Neural progenitor cell (in vitro differentiated cells): ENCODE data around the gene MRPS14. TPM values are rescaled to one million over a fixed set of nuclear protein-coding genes. Genes with fewer than 3 reads are reported as not detected.

Experiments used
- DNase-seq: peaks from one replicate; pipeline ENCODE4 v3.0.0-alpha.2; 2016; ENCODE audit warnings: low spot score
- H2AFZ ChIP-seq: fragments of 200-600 bp; sonication (generic); replicated peaks from 2 replicates; pipeline ENCODE4 v1.6.1; 2016; ENCODE audit warnings: antibody characterized with exemption
- H3F3A ChIP-seq: fragments of 200-600 bp; sonication (generic); 2 replicates; pipeline ENCODE4 v1.6.1; 2016; ENCODE audit warnings: antibody characterized with exemption, low read depth
- H3K27ac ChIP-seq: fragments of 200-600 bp; sonication (generic); 2 replicates; pipeline ENCODE4 v1.5.1; 2016; ENCODE audit warnings: mild to moderate bottlenecking
- H3K27me3 ChIP-seq: fragments of 200-600 bp; sonication (generic); 2 replicates; pipeline ENCODE4 v1.6.1; 2016; ENCODE audit warnings: mild to moderate bottlenecking, moderate library complexity
- H3K36me3 ChIP-seq: fragments of 200-600 bp; sonication (generic); 2 replicates; pipeline ENCODE4 v1.5.1; 2016
- H3K4me1 ChIP-seq: fragments of 200-600 bp; sonication (generic); 2 replicates; pipeline ENCODE4 v1.6.1; 2016; ENCODE audit warnings: mixed run types
- H3K4me2 ChIP-seq: fragments of 200-600 bp; sonication (generic); 2 replicates; pipeline ENCODE4 v1.6.1; 2016
- H3K4me3 ChIP-seq: fragments of 200-600 bp; sonication (generic); 2 replicates; pipeline ENCODE4 v1.5.1; 2016
- H3K79me2 ChIP-seq: fragments of 200-600 bp; sonication (generic); 2 replicates; pipeline ENCODE4 v1.6.1; 2016; ENCODE audit warnings: low read depth
- H3K9ac ChIP-seq: fragments of 200-600 bp; sonication (generic); 2 replicates; pipeline ENCODE4 v1.6.1; 2016
- H3K9me3 ChIP-seq: fragments of 200-600 bp; sonication (generic); 2 replicates; pipeline ENCODE4 v1.5.1; 2016; ENCODE audit warnings: low read depth
- H4K20me1 ChIP-seq: fragments of 200-600 bp; sonication (generic); 2 replicates; pipeline ENCODE4 v1.6.1; 2016; ENCODE audit warnings: low read depth
- H3K27ac Mint-ChIP-seq: 3 replicates; pipeline ENCODE4 v1.8.0; 2021; ENCODE audit warnings: mixed read lengths
- H3K27me3 Mint-ChIP-seq: 2 replicates; pipeline ENCODE4 v1.8.0; 2022; ENCODE audit warnings: low read depth, mild to moderate bottlenecking, inconsistent platforms, moderate library complexity, mixed read lengths; ENCODE audit not compliant: insufficient read depth
- H3K36me3 Mint-ChIP-seq: 3 replicates; pipeline ENCODE4 v1.8.0; 2021; ENCODE audit warnings: mixed read lengths
- H3K4me1 Mint-ChIP-seq: 3 replicates; pipeline ENCODE4 v1.8.0; 2021; ENCODE audit warnings: mixed read lengths
- H3K4me3 Mint-ChIP-seq: 3 replicates; pipeline ENCODE4 v1.8.0; 2021; ENCODE audit warnings: mild to moderate bottlenecking, moderate library complexity, mixed read lengths
- H3K9me3 Mint-ChIP-seq: 3 replicates; pipeline ENCODE4 v1.8.0; 2020; ENCODE audit warnings: mixed read lengths
- EZH2 ChIP-seq: fragments of 200-600 bp; sonication (generic); IDR thresholded peaks from 2 replicates; pipeline ENCODE4 v1.6.1; 2017; ENCODE audit warnings: antibody characterized with exemption, mild to moderate bottlenecking, moderate library complexity
- EZH2phosphoT487 ChIP-seq: fragments of 200-600 bp; sonication (generic); IDR thresholded peaks from 2 replicates; pipeline ENCODE4 v1.6.1; 2017; ENCODE audit warnings: antibody characterized with exemption
- total RNA-seq: library from RNA; depleted of rRNA; stranded (reverse); fragments of >200 nt; gene quantifications from 2 replicates; pipeline ENCODE4 v1.2.3, GENCODE V29; 2015; ENCODE audit warnings: low replicate concordance
- TF ChIP-seq, protein P1 (sequence below): fragments of 200-600 bp; sonication (generic); IDR thresholded peaks from 2 replicates; pipeline ENCODE4 v1.5.1; 2017; ENCODE audit warnings: antibody characterized with exemption, mild to moderate bottlenecking

Gene MRPS14
- total RNA-seq, 1 donor from 2014 or later, result 35.1 TPM

DNA sequence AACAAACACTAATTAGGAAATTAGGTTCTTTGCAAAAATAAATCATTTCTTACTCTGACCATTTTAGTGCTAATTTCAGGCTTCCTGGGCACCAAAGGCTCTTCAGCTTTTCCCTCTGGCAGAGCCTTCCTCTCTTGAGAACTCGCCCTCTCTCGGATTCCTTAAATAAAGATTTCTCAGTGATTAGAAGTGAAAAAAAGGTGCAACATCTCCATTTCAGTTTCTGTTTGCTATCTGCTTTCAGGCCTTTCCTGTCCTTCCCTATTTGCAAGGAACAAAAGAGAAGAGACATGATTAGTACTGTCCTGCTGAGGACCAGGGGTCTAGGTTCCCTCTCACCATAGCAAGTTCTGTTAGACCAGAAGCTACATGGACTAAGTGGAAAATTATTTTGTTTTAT is 51.3 kb downstream of the MRPS14 start:
- Mint-ChIP-seq H3K9me3 (no peaks in the 10 kb centered on the region), H3K4me1 (peaks cover 15% of the 10 kb centered on the region), H3K27me3 (no peaks in the 10 kb centered on the region), H3K27ac (no peak overlapping the region), H3K36me3 (peaks cover 4% of the 10 kb centered on the region), H3K4me3 (no peak overlapping the region)
- TF ChIP-seq, protein P1, sequence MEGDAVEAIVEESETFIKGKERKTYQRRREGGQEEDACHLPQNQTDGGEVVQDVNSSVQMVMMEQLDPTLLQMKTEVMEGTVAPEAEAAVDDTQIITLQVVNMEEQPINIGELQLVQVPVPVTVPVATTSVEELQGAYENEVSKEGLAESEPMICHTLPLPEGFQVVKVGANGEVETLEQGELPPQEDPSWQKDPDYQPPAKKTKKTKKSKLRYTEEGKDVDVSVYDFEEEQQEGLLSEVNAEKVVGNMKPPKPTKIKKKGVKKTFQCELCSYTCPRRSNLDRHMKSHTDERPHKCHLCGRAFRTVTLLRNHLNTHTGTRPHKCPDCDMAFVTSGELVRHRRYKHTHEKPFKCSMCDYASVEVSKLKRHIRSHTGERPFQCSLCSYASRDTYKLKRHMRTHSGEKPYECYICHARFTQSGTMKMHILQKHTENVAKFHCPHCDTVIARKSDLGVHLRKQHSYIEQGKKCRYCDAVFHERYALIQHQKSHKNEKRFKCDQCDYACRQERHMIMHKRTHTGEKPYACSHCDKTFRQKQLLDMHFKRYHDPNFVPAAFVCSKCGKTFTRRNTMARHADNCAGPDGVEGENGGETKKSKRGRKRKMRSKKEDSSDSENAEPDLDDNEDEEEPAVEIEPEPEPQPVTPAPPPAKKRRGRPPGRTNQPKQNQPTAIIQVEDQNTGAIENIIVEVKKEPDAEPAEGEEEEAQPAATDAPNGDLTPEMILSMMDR, result no peak
- no peak for TF ChIP-seq EZH2phosphoT487
- TF ChIP-seq EZH2, result no peak
- Histone ChIP-seq H3K4me2 (no peak overlapping the region), H3K79me2 (no peaks in the 10 kb centered on the region), H3K36me3 (no peaks in the 10 kb centered on the region), H3K9me3 (no peaks in the 10 kb centered on the region), H3K9ac (no peak overlapping the region), H3F3A (no peaks in the 10 kb centered on the region), H2AFZ (no peak overlapping the region), H3K27ac (no peak overlapping the region), H3K4me1 (peaks cover 12% of the 10 kb centered on the region), H3K27me3 (no peaks in the 10 kb centered on the region), H3K4me3 (no peak overlapping the region), H4K20me1 (no peaks in the 10 kb centered on the region)
- no peak for DNase-seq

DNA sequence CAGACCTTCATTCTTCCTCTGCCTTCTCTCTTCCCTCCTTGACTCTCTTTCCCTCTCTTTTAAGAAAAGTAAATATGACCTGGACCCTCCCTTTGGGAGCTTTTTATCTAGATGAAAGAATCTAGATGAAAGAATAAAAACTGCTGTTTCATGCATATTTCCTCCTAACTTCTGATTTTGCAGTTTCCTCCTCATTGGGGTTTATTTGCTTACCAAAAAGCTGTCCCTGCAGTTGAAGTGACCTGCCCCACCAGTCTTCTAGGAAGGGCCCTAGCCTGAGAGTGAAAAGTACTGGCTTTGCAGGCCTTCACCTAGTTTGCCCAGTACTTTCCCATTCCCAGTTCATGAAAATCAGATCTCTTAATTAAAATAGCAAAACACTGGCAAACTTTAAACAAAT is 51.8 kb downstream of the MRPS14 start:
- H3K4me2 ChIP-seq, result no peak overlapping the region
- H3K4me1 Mint-ChIP-seq, result peaks cover 11% of the 10 kb centered on the region
- no peak for TF ChIP-seq EZH2
- TF ChIP-seq, protein P1, result no peak
- TF ChIP-seq EZH2phosphoT487, result no peak
- H3K27me3 Mint-ChIP-seq, result no peaks in the 10 kb centered on the region
- H4K20me1 ChIP-seq, result no peaks in the 10 kb centered on the region
- no peak overlapping the region for H3K27ac Mint-ChIP-seq
- no peak overlapping the region for H3K4me3 ChIP-seq
- H3K4me1 ChIP-seq, result peaks cover 12% of the 10 kb centered on the region
- no peaks in the 10 kb centered on the region for H3K27me3 ChIP-seq
- no peak overlapping the region for H3K4me3 Mint-ChIP-seq
- H3K36me3 ChIP-seq, result no peaks in the 10 kb centered on the region
- H3K9ac ChIP-seq, result no peak overlapping the region
- no peaks in the 10 kb centered on the region for H3K9me3 Mint-ChIP-seq
- no peak for DNase-seq
- H3F3A ChIP-seq, result no peaks in the 10 kb centered on the region
- peaks cover 4% of the 10 kb centered on the region for H3K36me3 Mint-ChIP-seq
- H3K9me3 ChIP-seq, result no peaks in the 10 kb centered on the region
- H3K79me2 ChIP-seq, result no peaks in the 10 kb centered on the region
- no peak overlapping the region for H2AFZ ChIP-seq
- H3K27ac ChIP-seq, result no peak overlapping the region

DNA sequence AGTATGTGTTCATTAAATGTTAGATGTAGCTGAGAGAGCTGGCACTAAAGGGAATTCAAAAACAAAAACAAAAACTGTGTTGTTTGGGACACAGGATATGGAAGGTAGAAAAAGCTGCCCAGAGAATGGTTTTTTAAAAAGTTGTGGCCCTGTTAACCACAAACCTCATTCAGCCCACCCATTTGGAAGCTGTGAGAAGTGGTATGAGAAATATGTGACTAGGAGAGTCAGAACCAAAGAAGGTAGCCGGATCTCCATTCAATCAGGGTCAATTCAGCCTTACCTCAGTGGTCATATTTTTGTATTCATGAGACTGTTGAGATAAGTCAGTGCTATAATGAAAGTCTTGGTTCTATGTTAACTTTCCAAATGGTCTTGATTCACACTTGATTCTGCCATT is 53.2 kb downstream of the MRPS14 start:
- Mint-ChIP-seq H3K4me1 (peaks cover 17% of the 10 kb centered on the region), H3K27ac (no peak overlapping the region), H3K27me3 (no peaks in the 10 kb centered on the region), H3K4me3 (no peak overlapping the region), H3K36me3 (peaks cover 3% of the 10 kb centered on the region), H3K9me3 (no peaks in the 10 kb centered on the region)
- H3K27me3 ChIP-seq, result no peaks in the 10 kb centered on the region
- no peak overlapping the region for H3K4me3 ChIP-seq
- H3K9ac ChIP-seq, result no peak overlapping the region
- H3K9me3 ChIP-seq, result no peaks in the 10 kb centered on the region
- TF ChIP-seq EZH2phosphoT487, result no peak
- TF ChIP-seq EZH2, result no peak
- TF ChIP-seq, protein P1, result no peak
- no peak overlapping the region for H2AFZ ChIP-seq
- no peaks in the 10 kb centered on the region for H3K36me3 ChIP-seq
- DNase-seq, result no peak
- no peak overlapping the region for H3K4me2 ChIP-seq
- no peak overlapping the region for H3K27ac ChIP-seq
- no peaks in the 10 kb centered on the region for H3F3A ChIP-seq
- H4K20me1 ChIP-seq, result no peaks in the 10 kb centered on the region
- peaks cover 22% of the 10 kb centered on the region for H3K4me1 ChIP-seq
- H3K79me2 ChIP-seq, result no peaks in the 10 kb centered on the region
